Mesothelial cell of epicardium (in vitro differentiated cells): ENCODE data around the gene KIRREL1. TPM values are rescaled to one million over a fixed set of nuclear protein-coding genes. Genes with fewer than 3 reads are reported as not detected.

Experiments used
- DNase-seq, 2 experiments: peaks; one replicate each; pipeline ENCODE4 v3.0.0; 2021; ENCODE audit warnings: low spot score in 2 of 2; ENCODE audit not compliant: unreplicated experiment in 2 of 2
- H3K27ac Mint-ChIP-seq: 2 replicates; pipeline ENCODE4 v1.8.0; 2021; ENCODE audit warnings: mixed read lengths
- H3K27me3 Mint-ChIP-seq: 2 replicates; pipeline ENCODE4 v1.8.0; 2021; ENCODE audit warnings: low read depth, mixed read lengths
- H3K36me3 Mint-ChIP-seq: 2 replicates; pipeline ENCODE4 v1.8.0; 2021; ENCODE audit warnings: mixed read lengths
- H3K4me1 Mint-ChIP-seq: 2 replicates; pipeline ENCODE4 v1.8.0; 2021; ENCODE audit warnings: mixed read lengths
- H3K4me3 Mint-ChIP-seq: 2 replicates; pipeline ENCODE4 v1.8.0; 2021; ENCODE audit warnings: mild to moderate bottlenecking, moderate library complexity, mixed read lengths
- H3K9me3 Mint-ChIP-seq: 2 replicates; pipeline ENCODE4 v1.8.0; 2021; ENCODE audit warnings: mixed read lengths
- total RNA-seq: library from RNA; stranded (reverse); gene quantifications from 3 replicates; pipeline ENCODE4 v1.2.1, GENCODE V29; 2021
- TF ChIP-seq, protein P1 (sequence below): fragments of 200-600 bp; sonication (generic); IDR thresholded peaks from one replicate; pipeline ENCODE4 v1.5.0; 2021; ENCODE audit warnings: antibody characterized with exemption; ENCODE audit not compliant: unreplicated experiment

The KIRREL1 gene
- total RNA-seq, 1 donor from 2014 or later, result 178 TPM

DNA sequence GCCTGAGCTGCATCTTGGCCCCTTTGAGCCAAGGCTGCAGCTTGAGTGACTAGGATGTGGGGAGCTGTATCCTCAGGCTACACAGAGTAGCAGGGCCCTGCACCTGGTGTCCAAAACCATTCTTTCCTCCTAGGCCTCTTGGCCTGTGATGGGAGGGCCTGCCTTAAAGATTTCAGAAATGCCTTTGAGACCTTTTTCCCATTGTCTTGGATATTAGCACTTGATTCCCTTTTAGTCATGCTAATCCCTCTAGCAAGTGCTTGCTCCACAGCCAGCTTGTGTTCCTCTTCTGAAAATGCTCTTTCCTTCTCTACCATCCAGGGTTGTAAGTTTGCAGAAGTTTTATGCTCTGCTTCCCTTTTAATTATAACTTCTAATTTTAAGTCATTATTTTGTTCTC lies 21.7 kb upstream of the KIRREL1 start:
- H3K9me3 Mint-ChIP-seq, result peaks cover 13% of the 10 kb centered on the region
- peaks cover 13% of the 10 kb centered on the region for H3K4me1 Mint-ChIP-seq
- no peak for DNase-seq
- no peaks in the 10 kb centered on the region for H3K27me3 Mint-ChIP-seq
- no peaks in the 10 kb centered on the region for H3K36me3 Mint-ChIP-seq
- TF ChIP-seq, protein P1, sequence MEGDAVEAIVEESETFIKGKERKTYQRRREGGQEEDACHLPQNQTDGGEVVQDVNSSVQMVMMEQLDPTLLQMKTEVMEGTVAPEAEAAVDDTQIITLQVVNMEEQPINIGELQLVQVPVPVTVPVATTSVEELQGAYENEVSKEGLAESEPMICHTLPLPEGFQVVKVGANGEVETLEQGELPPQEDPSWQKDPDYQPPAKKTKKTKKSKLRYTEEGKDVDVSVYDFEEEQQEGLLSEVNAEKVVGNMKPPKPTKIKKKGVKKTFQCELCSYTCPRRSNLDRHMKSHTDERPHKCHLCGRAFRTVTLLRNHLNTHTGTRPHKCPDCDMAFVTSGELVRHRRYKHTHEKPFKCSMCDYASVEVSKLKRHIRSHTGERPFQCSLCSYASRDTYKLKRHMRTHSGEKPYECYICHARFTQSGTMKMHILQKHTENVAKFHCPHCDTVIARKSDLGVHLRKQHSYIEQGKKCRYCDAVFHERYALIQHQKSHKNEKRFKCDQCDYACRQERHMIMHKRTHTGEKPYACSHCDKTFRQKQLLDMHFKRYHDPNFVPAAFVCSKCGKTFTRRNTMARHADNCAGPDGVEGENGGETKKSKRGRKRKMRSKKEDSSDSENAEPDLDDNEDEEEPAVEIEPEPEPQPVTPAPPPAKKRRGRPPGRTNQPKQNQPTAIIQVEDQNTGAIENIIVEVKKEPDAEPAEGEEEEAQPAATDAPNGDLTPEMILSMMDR, result no peak
- no peak overlapping the region for H3K27ac Mint-ChIP-seq
- no peak overlapping the region for H3K4me3 Mint-ChIP-seq

DNA sequence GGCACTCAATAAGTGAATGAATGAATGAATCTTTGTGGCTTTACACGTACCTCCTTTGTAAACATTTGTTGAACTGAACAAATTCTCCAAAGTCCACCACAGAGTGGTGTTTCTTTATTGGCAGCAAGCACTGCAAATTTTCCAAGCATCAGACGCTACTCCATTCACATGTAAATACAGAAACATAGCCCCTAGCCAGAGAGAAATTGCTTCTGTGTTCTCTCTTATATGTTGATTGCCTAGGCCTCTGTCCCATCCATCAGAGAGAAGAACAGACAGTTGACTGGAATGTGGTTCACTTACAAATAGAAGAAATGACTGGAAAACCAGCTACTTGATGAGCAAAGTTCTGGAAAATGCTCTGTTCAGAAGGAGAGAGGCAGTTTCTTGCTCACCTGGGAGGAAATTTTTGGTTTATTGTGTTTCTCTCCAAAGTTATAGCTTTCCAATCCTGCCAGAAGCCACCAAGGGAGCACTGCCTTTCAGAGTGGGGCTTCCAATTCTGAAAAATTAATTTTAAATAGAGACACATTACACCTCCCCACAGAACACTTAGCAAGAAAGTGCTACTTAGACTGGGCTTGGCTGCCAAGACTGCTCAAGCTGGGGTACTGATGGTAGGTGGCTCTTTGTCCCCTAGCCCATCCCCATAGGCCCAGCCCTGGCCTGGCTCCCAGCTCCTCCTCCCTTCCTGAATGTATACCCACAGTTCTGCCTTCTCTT lies 18.1 kb upstream of the KIRREL1 start:
- TF ChIP-seq, protein P1, result no peak
- Mint-ChIP-seq H3K4me1 (peaks cover 2% of the 10 kb centered on the region), H3K36me3 (no peaks in the 10 kb centered on the region), H3K27me3 (no peaks in the 10 kb centered on the region), H3K27ac (no peak overlapping the region), H3K9me3 (peaks cover 13% of the 10 kb centered on the region), H3K4me3 (no peak overlapping the region)
- DNase-seq, result no peak

DNA sequence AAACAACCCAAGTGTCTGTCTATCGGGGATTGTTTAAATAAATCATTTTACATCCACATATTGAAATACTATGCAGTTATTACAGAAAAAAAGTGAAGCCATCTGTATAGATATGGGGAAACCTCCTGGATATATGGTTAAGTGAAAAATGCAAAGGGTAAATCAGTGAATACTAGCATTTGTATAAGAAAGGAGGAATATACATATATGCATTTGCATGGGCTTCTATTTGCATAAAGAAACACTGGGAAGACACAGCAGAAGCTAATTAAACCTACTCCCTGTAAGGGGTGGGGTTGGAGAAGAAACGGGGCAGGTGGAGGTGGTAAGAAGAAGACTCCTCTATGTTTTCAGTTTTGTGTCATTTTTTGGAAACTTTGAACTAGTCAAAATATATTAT lies 16.6 kb upstream of the KIRREL1 start:
- Mint-ChIP-seq H3K27ac (no peak overlapping the region), H3K4me3 (no peak overlapping the region)
- no peak for DNase-seq

DNA sequence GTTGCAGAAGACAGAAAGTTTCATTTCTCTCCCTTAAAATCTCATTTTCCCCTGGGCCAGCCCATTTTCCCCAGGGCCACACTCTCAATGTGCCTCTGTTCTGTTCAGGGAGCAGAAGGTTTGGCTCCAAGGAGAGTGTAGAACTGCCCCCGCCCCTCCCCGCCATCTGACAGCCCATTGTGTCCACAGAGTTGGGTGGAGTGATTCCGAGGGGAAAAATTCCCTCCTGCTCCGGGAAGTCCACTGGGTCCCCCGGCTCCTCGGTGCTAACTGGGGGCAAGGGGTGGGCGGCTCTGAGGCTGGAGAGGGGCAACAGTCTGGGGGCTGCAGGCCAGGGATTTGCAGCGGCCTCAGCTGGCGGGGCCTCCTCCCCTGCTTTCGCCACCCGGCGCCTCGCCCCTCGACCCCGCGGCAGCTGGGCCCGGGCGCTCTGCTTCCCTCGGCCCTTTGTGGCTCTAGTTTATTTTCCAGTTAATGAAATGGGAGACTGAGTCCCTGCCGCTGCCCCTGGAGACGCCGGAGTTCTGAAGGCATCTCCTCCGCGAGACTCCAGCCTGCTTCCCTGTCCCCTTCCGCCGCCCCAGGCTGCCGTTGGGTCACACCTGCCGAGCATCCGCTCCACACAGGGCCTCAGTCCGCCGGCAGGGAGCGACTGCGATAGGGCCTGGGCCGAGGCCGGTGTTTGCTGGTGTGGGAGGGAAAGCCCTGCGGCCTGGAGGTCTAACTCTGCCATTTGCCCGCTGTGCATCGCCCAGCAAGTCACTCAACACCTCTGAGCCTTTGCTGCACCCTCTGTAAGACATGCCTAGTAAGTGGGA lies 14.7 kb upstream of the KIRREL1 start:
- no peak overlapping the region for H3K27ac Mint-ChIP-seq
- H3K4me3 Mint-ChIP-seq, result no peak overlapping the region
- TF ChIP-seq, protein P1, result no peak
- H3K9me3 Mint-ChIP-seq, result peaks cover 5% of the 10 kb centered on the region
- H3K36me3 Mint-ChIP-seq, result no peaks in the 10 kb centered on the region
- DNase-seq, result no peak
- peaks cover 3% of the 10 kb centered on the region for H3K4me1 Mint-ChIP-seq
- H3K27me3 Mint-ChIP-seq, result peaks cover 2% of the 10 kb centered on the region

More for the DNA sequence above, 16.6 kb upstream of the KIRREL1 start:
- TF ChIP-seq, protein P1, result no peak
- Mint-ChIP-seq H3K27me3 (peaks cover 2% of the 10 kb centered on the region), H3K4me1 (peaks cover 2% of the 10 kb centered on the region), H3K9me3 (peaks cover 12% of the 10 kb centered on the region), H3K36me3 (no peaks in the 10 kb centered on the region)

DNA sequence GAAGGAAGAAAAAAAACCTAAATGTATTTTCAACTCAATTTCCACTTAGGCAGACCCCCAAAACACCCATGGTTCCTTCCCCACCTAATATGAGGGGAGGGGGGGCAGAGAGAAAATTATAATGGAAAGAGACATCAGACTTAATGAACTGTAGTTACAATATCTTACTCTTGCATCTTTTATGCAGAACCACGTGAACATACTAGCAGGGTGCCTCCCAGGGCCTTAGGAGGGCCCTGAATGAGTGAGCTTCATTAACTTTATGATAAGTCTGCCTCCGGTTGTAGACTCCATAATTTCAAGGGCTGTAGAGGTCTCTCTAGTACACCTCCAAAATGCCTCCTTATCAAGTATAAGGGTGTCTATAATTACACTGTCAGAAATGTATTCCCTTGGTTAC lies 11.3 kb upstream of the KIRREL1 start:
- H3K27ac Mint-ChIP-seq, result no peak overlapping the region

More for the DNA sequence above, 11.3 kb upstream of the KIRREL1 start:
- no peak overlapping the region for H3K4me3 Mint-ChIP-seq
- DNase-seq, result no peak
- H3K9me3 Mint-ChIP-seq, result no peaks in the 10 kb centered on the region
- peaks cover 7% of the 10 kb centered on the region for H3K4me1 Mint-ChIP-seq
- TF ChIP-seq, protein P1, result no peak
- H3K27me3 Mint-ChIP-seq, result peaks cover 2% of the 10 kb centered on the region
- no peaks in the 10 kb centered on the region for H3K36me3 Mint-ChIP-seq
